Karpas-422 (cell line): Measurements from ENCODE around the gene SP1. TPM values are rescaled to one million over a fixed set of nuclear protein-coding genes. Genes with fewer than 3 reads are reported as not detected.
"Not testable (repeated sequence)": the region's sequence is repeated elsewhere in the genome, so short reads cannot be mapped to it uniquely, and the experiment has no call there.

Experiments used
- DNase-seq: peaks from one replicate; pipeline ENCODE4 v3.0.0-alpha.2; 2015
- H2AFZ ChIP-seq: fragments of 200-600 bp; sonication (generic); 2 replicates; pipeline ENCODE4 v1.6.1; 2014; ENCODE audit warnings: antibody characterized with exemption, low read length, mixed read lengths
- H3K27ac ChIP-seq: fragments of 200-600 bp; sonication (generic); 2 replicates; pipeline ENCODE4 v1.5.1; 2014; ENCODE audit warnings: mild to moderate bottlenecking, low read length, moderate library complexity
- H3K27me3 ChIP-seq: fragments of 200-600 bp; sonication (generic); 2 replicates; pipeline ENCODE4 v1.6.1; 2014; ENCODE audit warnings: low read length, mixed read lengths
- H3K36me3 ChIP-seq: fragments of 200-600 bp; sonication (generic); 2 replicates; pipeline ENCODE4 v1.6.1; 2014; ENCODE audit warnings: low read length, mixed read lengths; ENCODE audit not compliant: insufficient read depth
- H3K4me1 ChIP-seq: fragments of 200-600 bp; sonication (generic); 2 replicates; pipeline ENCODE4 v1.6.1; 2014; ENCODE audit warnings: mild to moderate bottlenecking, low read length, mixed read lengths
- H3K4me2 ChIP-seq: fragments of 200-600 bp; sonication (generic); 2 replicates; pipeline ENCODE4 v1.6.1; 2014; ENCODE audit warnings: low read length, low read depth, mild to moderate bottlenecking; ENCODE audit not compliant: poor library complexity, severe bottlenecking
- H3K4me3 ChIP-seq: fragments of 200-600 bp; sonication (generic); 2 replicates; pipeline ENCODE4 v1.5.1; 2014; ENCODE audit warnings: mild to moderate bottlenecking, antibody characterized with exemption, low read length, mixed read lengths
- H3K79me2 ChIP-seq: fragments of 200-600 bp; sonication (generic); 2 replicates; pipeline ENCODE4 v1.6.1; 2014; ENCODE audit warnings: mild to moderate bottlenecking, low read length, mixed read lengths
- H3K9ac ChIP-seq: fragments of 200-600 bp; sonication (generic); 2 replicates; pipeline ENCODE4 v1.6.0; 2014; ENCODE audit warnings: low read length
- H3K9me2 ChIP-seq: fragments of 200-600 bp; sonication (generic), shearing (Covaris generic); replicated peaks from 2 replicates; pipeline ENCODE4 v1.6.0; 2014; ENCODE audit warnings: mild to moderate bottlenecking, low read length, moderate library complexity; ENCODE audit not compliant: insufficient read depth
- H3K9me3 ChIP-seq: fragments of 300-700, 200-600 bp; sonication (generic); 2 replicates; pipeline ENCODE4 v1.6.1; 2014; ENCODE audit warnings: low read length, mixed read lengths
- H4K20me1 ChIP-seq: fragments of 200-600 bp; sonication (generic); 2 replicates; pipeline ENCODE4 v1.6.1; 2014; ENCODE audit warnings: mild to moderate bottlenecking, antibody characterized with exemption, low read length, low read depth; ENCODE audit not compliant: insufficient read depth
- total RNA-seq: library from RNA; depleted of rRNA; stranded (reverse); fragments of >200 nt; shearing (Covaris generic); gene quantifications from 2 replicates; pipeline ENCODE4 v1.2.3, GENCODE V29; 2014; ENCODE audit warnings: low replicate concordance

SP1 gene
- total RNA-seq, 1 experiment from 2014 or later, result 36.5 TPM

DNA sequence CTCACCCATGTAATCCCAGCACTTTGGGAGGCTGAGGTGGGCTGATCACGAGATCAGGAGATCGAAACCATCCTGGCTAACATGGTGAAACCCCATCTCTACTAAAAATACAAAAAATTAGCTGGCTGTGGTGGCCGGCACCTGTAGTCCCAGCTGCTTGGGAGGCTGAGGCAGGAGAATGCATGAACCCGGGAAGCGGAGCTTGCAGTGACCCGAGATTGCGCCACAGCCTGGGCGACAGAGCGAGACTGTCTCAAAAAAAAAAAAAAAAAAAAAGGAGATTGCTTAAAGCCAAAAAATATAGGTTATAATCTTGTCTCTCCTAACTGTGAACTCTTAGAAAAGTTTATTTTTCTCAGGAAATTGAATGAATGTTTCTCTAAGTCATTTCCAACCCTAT is 55.4 kb downstream of the SP1 start:
- H3K4me2 ChIP-seq, H3K79me2 ChIP-seq, H3K4me3 ChIP-seq, H4K20me1 ChIP-seq, H3K36me3 ChIP-seq, H3K27me3 ChIP-seq, DNase-seq, H3K9me3 ChIP-seq, H2AFZ ChIP-seq, H3K27ac ChIP-seq, H3K9me2 ChIP-seq, H3K9ac ChIP-seq, H3K4me1 ChIP-seq: not testable (repeated sequence)

DNA sequence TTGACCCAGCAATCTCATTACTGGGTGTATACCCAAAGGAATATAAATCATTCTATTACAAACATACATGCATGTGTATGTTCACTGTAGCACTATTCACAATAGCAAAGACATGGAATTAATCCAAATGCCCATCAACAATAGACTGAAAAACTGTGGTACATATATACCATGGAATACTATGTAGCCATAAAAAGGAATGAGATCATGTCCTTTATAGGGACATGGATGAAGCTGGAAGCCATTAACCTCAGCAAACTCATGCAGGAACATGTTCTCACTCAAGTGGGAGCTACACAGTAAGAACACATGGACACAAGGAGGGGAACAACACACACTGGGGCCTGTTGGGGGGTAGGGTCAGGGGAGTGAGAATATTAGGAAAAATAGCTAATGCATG is 59.6 kb downstream of the SP1 start:
- not testable (repeated sequence) for H2AFZ ChIP-seq, H3K9me2 ChIP-seq, DNase-seq, H4K20me1 ChIP-seq, H3K27ac ChIP-seq, H3K9me3 ChIP-seq, H3K36me3 ChIP-seq, H3K9ac ChIP-seq, H3K4me2 ChIP-seq, H3K27me3 ChIP-seq, H3K4me3 ChIP-seq
- Histone ChIP-seq H3K79me2 (peaks cover 24% of the 10 kb centered on the region), H3K4me1 (peaks cover 22% of the 10 kb centered on the region)

DNA sequence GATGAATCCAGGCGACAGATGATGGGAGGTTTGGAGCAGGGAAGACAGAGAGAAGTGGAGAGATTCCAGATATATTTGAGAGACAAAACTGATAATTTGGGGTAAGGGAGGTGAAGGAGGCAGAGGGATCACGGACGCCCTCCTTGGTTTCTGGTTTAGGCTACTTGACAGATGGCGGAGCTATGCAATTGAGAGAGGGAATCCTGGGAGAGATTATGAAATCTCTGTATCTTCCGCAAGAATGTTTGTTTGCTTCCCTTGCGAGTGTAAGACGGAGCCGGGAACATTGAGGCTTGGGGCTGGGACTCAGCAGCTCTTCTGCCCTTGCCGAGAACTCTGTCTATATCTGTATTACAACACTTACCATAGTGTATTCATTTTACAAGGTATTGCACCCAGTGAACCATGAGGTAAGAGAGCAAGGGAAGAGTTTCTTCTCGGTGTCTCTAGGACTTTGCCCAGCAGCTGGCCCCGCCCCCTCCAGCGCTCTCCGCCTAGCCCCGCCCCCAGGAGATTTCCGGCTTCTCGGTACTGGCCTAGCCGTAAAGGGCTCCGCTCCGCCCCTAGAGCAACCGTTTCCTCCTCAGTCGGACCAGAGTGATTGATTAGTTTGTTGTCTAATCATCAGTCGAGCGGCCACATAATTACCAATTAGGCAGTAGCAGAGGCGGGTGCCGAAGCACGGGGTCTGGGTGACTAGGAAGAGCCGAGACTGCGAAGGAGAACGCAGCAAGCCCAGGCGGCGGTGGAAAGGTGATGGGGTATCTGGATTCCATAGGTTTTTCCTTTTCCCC is 61.3 kb downstream of the SP1 start, which contains the start of gene PRR13:
TSS of gene PRR13 (plus strand) at position 695 of the 794 bp plus-strand sequence. CDS start 981 bp downstream, outside the sequence.
- H2AFZ ChIP-seq, result peak within 1 kb of the TSS; percentile 86
- peak within 1 kb of the TSS; percentile 90 for H3K9ac ChIP-seq
- H4K20me1 ChIP-seq, result peaks cover 15% of the 10 kb centered on the region; the same call in 1 of the 2 replicates
- H3K4me1 ChIP-seq, result peaks cover 27% of the 10 kb centered on the region
- no peaks in the 10 kb centered on the region for H3K9me2 ChIP-seq
- DNase-seq, result peak; percentile 100
- H3K27me3 ChIP-seq, result no peaks in the 10 kb centered on the region
- H3K36me3 ChIP-seq, result peaks cover 19% of the 10 kb centered on the region
- peaks cover 24% of the 10 kb centered on the region for H3K79me2 ChIP-seq
- H3K9me3 ChIP-seq, result no peaks in the 10 kb centered on the region
- H3K27ac ChIP-seq, result peak within 1 kb of the TSS; percentile 84
- H3K4me3 ChIP-seq, result peak within 1 kb of the TSS; percentile 93
- peak within 1 kb of the TSS; percentile 89 for H3K4me2 ChIP-seq

DNA sequence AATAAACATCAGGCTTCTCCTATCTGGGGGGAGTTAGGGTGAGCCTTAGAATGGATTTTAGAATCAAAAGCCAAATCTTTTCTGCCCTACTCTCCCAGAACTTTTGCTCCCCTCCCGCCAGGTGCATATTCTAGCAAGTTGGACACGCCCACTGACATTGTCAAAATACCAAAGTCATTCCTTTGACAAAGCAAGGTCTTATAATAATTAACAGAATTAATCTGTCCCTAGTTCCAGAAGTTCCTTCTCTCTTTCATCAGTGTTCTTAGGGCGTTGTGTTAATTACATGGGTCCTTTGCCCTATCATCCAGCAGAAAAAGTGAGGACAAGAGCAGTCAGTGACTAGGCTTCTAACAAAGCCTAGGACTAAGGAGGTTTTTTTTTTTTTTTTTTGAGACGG is 64.0 kb downstream of the SP1 start:
- Histone ChIP-seq H3K27me3 (no peaks in the 10 kb centered on the region), H4K20me1 (peaks cover 15% of the 10 kb centered on the region; the same call in 1 of the 2 replicates), H3K27ac (no peak overlapping the region), H3K4me2 (peak overlapping the region; percentile 36), H3K9me3 (no peaks in the 10 kb centered on the region), H2AFZ (no peak overlapping the region), H3K4me1 (peaks cover 27% of the 10 kb centered on the region), H3K79me2 (peaks cover 24% of the 10 kb centered on the region), H3K36me3 (peaks cover 29% of the 10 kb centered on the region), H3K9ac (no peak overlapping the region), H3K9me2 (no peaks in the 10 kb centered on the region), H3K4me3 (peak overlapping the region; percentile 93; the same call in 1 of the 2 replicates)
- no peak for DNase-seq

DNA sequence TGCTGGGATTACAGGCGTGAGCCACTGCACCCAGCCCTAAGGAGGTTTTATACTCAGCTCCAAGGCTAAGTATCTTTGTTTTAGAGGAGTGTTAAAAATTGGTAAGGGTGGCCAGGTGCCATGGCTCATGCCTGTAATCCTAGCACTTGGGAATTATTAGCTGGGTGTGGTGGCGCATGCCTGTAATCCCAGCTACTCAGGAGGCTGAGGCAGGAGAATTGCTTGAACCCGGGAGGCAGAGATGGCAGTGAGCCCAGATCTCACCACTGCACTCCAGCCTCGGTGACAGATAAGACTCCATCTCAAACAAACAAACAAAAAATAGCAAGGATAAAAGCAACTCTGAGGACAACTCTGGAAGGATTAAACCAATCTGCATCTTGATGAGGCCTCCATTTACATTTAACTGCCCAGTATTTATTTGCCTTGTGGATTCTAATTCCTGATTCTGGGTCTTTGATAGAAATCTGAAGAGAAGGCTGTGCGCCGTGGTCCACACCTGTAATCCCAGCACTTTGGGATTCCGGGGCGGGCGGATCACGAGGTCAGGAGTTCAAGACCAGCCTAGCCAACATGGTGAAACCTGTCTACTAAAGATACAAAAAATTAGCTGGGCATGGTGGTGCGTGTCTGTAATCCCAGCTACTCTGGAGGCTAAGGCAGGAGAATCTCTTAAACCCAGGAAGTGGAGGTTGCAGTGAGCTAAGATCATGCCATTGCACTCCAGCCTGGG is 64.8 kb downstream of the SP1 start:
- H3K27me3 ChIP-seq, H3K4me3 ChIP-seq, H3K27ac ChIP-seq, H3K4me2 ChIP-seq, DNase-seq, H3K9ac ChIP-seq, H2AFZ ChIP-seq, H3K9me2 ChIP-seq, H3K9me3 ChIP-seq: not testable (repeated sequence)
- Histone ChIP-seq H4K20me1 (peaks cover 15% of the 10 kb centered on the region; the same call in 1 of the 2 replicates), H3K36me3 (peaks cover 29% of the 10 kb centered on the region), H3K4me1 (peaks cover 27% of the 10 kb centered on the region), H3K79me2 (peaks cover 24% of the 10 kb centered on the region)

DNA sequence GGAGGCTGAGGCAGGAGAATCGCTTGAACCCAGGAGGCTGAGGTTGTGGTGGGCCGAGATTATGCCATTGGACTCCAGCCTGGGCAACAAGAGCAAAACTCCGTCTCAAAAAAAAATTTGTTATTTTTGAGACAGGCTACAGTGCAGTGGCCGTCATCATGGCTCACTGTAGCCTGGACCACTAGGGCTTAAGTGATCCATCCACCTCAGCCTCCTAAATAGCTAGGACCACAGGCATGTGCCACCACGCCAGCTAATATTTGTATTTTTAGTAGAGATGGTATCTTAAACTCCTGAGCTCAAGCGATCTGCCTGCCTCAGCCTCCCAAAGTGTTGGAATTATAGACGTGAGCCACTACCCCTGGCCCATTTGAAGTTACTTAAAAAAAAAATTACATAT is 71.0 kb downstream of the SP1 start:
- Histone ChIP-seq H3K4me1 (peaks cover 32% of the 10 kb centered on the region), H3K9me3 (no peaks in the 10 kb centered on the region), H3K4me2 (peak overlapping the region; percentile 75), H3K36me3 (peaks cover 42% of the 10 kb centered on the region), H3K27ac (0 out of 2 replicates have a peak overlapping the region, but pooled peaks have one; percentile 17), H3K9ac (peak overlapping the region; percentile 45), H3K4me3 (peak overlapping the region; percentile 30; the same call in 1 of the 2 replicates), H3K27me3 (no peaks in the 10 kb centered on the region), H3K9me2 (no peaks in the 10 kb centered on the region), H4K20me1 (peaks cover 31% of the 10 kb centered on the region), H2AFZ (no peak overlapping the region), H3K79me2 (peaks cover 41% of the 10 kb centered on the region)
- DNase-seq, result no peak

DNA sequence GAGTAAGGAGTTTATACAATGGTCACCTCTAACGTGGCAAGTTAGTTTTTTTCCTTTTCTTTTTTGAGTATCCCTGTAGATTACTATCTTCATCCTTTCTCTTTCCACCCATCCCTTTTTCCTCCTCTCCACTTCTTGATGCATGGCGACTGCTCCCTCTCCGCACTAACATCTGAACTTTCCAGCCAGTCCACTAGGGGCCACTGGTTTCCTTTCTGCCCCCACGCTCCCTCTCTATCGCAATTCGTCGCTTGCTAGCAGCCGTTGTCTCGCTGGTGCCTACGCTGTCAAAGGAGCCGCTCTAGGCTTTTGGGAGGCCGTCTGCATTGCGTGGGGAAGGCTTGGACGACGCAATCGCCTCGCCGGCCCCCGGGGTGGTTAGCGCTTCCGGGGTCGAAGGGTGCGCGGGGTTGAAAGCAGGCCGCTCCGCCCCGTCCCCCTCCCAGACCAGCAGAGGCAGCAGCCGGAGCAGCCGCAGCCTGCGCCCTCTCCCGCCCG is 71.7 kb downstream of the SP1 start, which contains the start of gene PCBP2:
TSS of gene PCBP2 (plus strand) at position 442 of the 498 bp plus-strand sequence. CDS start 2,699 bp downstream, outside the sequence.
- DNase-seq, result peak; percentile 99
- H3K9ac ChIP-seq, result peak within 1 kb of the TSS; percentile 100
- H3K9me3 ChIP-seq, result no peaks in the 10 kb centered on the region
- H3K9me2 ChIP-seq, result no peaks in the 10 kb centered on the region
- H3K27me3 ChIP-seq, result no peaks in the 10 kb centered on the region
- peaks cover 35% of the 10 kb centered on the region for H4K20me1 ChIP-seq
- H3K27ac ChIP-seq, result peak within 1 kb of the TSS; percentile 91
- H3K4me3 ChIP-seq, result peak within 1 kb of the TSS; percentile 98
- peaks cover 32% of the 10 kb centered on the region for H3K4me1 ChIP-seq
- H3K36me3 ChIP-seq, result peaks cover 46% of the 10 kb centered on the region
- no peak within 1 kb of the TSS for H2AFZ ChIP-seq
- H3K4me2 ChIP-seq, result peak within 1 kb of the TSS; percentile 99
- peaks cover 48% of the 10 kb centered on the region for H3K79me2 ChIP-seq
